Lower leg skin (tissue), 4 donors: ENCODE data around the gene TBXT. TPM values are rescaled to one million over a fixed set of nuclear protein-coding genes. Genes with fewer than 3 reads are reported as not detected.

Experiments used
- DNase-seq, 2 donors: peaks; one replicate each; pipeline ENCODE4 v3.0.0-alpha.2; 2019; ENCODE audit warnings: low spot score in 2 of 2
- H3K4me3 ChIP-seq: fragments of 200-600 bp; sonication (generic); 2 replicates; pipeline ENCODE4 v1.5.1; 2017; ENCODE audit warnings: mild to moderate bottlenecking, low read depth; ENCODE audit not compliant: poor library complexity, severe bottlenecking
- POLR2A ChIP-seq, 2 donors: fragments of 450-650 bp; IDR thresholded peaks; one replicate each; pipeline ENCODE4 v1.6.1; 2016 to 2017; ENCODE audit warnings: antibody characterized with exemption in 2 of 2, mild to moderate bottlenecking in 1 of 2, moderate library complexity in 1 of 2
- WGBS, 2 donors: methylation state at CpG; one replicate each; pipeline ENCODE4 v1.1.5; 2018; 5-methylcytosine and 5-hydroxymethylcytosine counted together
- intact Hi-C: fragments of 100-400 bp; cut with DNase I; formaldehyde crosslinking; loops from one replicate; pipeline ENCODE4 v1.15.0; 2023; ENCODE audit warnings: low total_unique reads
- total RNA-seq, 4 donors: library from RNA; depleted of rRNA; stranded (reverse); fragments of >200 nt; gene quantifications; one replicate each; pipeline ENCODE4 v1.1.0, GENCODE V29; 2016
- TF ChIP-seq, protein P1 (sequence below), 3 donors: fragments of 450-650 bp; IDR thresholded peaks; one replicate each; pipeline ENCODE4 v1.5.1; 2016; ENCODE audit warnings: antibody characterized with exemption in 3 of 3, mild to moderate bottlenecking in 3 of 3, moderate library complexity in 2 of 3

Gene TBXT
- total RNA-seq, 4 donors from 2014 or later: not detected

DNA sequence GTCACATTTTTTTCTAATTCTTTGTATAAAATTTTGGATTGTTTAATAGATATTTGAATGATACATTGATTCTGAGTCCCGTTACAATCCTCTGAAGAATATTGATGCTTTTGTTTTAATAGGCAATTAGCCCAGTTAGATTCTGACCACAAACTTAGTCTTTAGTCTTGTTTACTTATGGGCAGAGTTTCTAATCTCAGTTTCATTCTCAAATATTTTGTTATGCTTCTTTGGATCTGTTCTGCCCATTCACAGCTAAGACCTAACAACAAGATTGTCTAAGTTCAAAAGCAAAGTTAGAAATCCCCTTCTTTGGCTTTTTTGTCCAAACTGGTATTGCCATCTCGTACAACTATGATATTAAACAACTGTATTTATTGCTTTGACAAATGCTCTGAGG, 58.0 kb downstream of the TBXT start:
- 70 to 76% methylated on average over 2 of the region's 2 CpGs for WGBS, 2 donors
- H3K4me3 ChIP-seq: no peak overlapping the region
- TF ChIP-seq POLR2A (IDR thresholded peaks at IDR 0.05): no peak
- TF ChIP-seq, protein P1, sequence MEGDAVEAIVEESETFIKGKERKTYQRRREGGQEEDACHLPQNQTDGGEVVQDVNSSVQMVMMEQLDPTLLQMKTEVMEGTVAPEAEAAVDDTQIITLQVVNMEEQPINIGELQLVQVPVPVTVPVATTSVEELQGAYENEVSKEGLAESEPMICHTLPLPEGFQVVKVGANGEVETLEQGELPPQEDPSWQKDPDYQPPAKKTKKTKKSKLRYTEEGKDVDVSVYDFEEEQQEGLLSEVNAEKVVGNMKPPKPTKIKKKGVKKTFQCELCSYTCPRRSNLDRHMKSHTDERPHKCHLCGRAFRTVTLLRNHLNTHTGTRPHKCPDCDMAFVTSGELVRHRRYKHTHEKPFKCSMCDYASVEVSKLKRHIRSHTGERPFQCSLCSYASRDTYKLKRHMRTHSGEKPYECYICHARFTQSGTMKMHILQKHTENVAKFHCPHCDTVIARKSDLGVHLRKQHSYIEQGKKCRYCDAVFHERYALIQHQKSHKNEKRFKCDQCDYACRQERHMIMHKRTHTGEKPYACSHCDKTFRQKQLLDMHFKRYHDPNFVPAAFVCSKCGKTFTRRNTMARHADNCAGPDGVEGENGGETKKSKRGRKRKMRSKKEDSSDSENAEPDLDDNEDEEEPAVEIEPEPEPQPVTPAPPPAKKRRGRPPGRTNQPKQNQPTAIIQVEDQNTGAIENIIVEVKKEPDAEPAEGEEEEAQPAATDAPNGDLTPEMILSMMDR (IDR thresholded peaks at IDR 0.05): no peak
- intact Hi-C loops: loop anchor here (10.0 kb wide), 1 partner anchor 225 kb away; no protein-coding TSS in a partner anchor
- DNase-seq: no peak

Other genes starting within 250 kb of the TBXT start
- gene PRR18, start 140.5 kb upstream of the TBXT start, total RNA-seq: not detected
- gene SFT2D1, start 174.7 kb upstream of the TBXT start, total RNA-seq: 10 to 100 TPM; 23.6 to 42.9 (median 31.9) TPM
- 10 to 100 TPM; 35.4 to 63.6 (median 48.7) TPM for gene MPC1, start 215.1 kb upstream of the TBXT start, total RNA-seq